ENCODE results near the gene CASQ2.

Gene CASQ2

GRCh38 chr1:115728341-115728740 lies 40.2 kb downstream of the CASQ2 start:
- DNase-seq (no peak), ATAC-seq (no peak)

DNA sequence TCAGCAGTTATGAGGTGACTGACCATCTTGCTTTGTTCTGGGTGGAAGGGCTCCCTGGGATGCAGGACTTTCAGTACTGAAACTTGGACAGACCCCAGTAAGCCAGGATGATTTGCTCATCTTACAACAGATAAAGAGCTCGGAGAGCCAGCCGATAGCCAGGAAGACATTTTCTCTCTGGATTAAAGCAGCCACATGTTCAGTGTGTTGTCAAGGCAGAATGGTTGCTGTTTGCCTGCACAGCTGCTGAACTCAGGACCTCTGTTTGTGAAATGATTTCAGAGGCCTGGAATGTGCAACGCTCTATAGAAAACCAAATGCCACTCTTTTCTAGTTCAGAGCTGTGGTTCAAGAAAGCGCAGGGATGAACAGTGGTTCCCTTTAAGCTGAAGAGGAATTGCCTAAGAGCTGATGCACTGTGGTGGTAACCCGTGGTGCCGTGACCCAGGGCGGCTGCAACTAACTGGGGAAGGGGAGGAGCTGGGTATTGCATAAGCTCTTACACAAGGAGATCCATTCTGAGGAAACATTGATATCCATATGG lies 40.7 kb downstream of the CASQ2 start:
- no peak for ATAC-seq
- DNase-seq = no peak

DNA sequence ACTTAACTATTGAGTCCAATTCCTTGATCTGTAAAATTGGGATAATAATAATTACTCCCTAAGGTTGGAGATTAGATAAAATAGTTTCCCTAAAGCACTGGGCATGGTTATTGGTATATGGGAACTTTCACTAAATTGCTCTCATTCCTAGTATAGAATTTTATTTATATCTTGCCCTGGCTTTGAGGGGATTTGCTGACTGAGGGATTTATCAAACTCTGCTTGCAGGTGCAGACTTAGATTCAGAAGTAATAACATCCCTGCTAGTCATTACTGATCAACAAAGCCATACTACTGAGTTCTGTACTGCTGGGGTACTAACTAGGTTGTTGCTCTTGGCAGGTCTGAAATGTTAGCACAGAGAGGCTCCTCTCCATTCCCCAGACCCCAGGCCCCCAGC lies 41.9 kb downstream of the CASQ2 start:
- ATAC-seq (no peak), DNase-seq (no peak)

- ATAC-seq = no peak
These were observed 42.4 kb downstream of the CASQ2 start for GRCh38 chr1:115726161-115726560.

DNA sequence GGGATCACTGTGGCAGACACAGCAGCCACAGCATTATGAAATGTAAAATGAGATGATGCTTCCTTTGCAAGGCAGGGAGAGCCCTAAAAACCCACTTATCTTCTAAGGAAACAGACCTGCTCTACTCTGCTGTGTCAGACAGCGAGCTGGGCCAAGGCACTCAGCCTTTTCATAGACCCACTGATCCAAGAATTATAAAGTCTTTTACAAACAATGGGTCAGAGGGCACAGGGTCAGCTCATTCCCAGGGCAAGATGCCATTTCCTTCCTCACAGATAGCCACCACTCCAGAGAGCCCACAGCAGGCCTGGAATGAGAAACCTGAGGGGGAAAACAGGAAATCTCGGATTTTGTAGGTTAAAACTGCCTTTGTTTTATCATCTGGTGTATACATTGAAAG lies 42.9 kb downstream of the CASQ2 start:
- DNase-seq = no peak

More at GRCh38 chr1:115726161-115726560, 42.4 kb downstream of the CASQ2 start:
- DNase-seq = no peak

GRCh38 chr1:115723756-115724155 lies 44.8 kb downstream of the CASQ2 start:
- DNase-seq = no peak
- ATAC-seq = no peak

More for the DNA sequence above, 42.9 kb downstream of the CASQ2 start:
- ATAC-seq = no peak

GRCh38 chr1:115722221-115722620 lies 46.3 kb downstream of the CASQ2 start:
- DNase-seq (no peak), ATAC-seq (no peak)

GRCh38 chr1:115719285-115719684 lies 49.2 kb downstream of the CASQ2 start:
- DNase-seq (no peak), ATAC-seq (no peak)

GRCh38 chr1:115718011-115718754 lies 50.3 kb downstream of the CASQ2 start:
- ATAC-seq (no peak), DNase-seq (no peak)

GRCh38 chr1:115717541-115717940 lies 51.0 kb downstream of the CASQ2 start:
- ATAC-seq = no peak
- peak; percentile 30 for DNase-seq

DNA sequence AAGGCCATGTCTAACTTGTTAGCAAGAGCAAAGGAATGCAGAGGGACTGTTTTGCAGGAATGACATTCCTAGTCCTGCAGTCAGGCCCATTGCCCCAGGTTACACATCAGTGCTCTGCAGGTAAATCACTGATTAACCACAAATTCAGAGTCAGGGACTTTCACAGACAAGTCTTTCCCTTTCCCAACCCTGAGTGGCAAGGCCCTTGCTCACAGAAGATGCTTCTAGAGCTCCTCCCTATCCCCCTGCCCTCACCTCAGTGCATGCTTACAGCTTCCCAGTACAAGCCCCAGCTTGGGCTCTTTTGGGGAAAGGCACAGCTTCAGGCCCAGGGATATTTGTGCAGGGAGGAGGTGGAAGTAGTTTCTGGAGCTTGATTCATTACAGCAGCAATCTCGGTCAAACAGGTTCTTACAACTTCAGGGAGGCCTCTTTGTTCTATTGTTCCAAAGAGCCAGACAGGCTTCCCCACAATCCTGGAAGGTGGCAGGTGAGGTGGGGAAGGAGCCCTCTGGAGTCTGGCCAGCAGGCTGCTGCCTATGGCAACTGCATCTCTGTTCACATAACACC lies 53.9 kb downstream of the CASQ2 start:
- no peak for ATAC-seq
- DNase-seq = no peak

DNA sequence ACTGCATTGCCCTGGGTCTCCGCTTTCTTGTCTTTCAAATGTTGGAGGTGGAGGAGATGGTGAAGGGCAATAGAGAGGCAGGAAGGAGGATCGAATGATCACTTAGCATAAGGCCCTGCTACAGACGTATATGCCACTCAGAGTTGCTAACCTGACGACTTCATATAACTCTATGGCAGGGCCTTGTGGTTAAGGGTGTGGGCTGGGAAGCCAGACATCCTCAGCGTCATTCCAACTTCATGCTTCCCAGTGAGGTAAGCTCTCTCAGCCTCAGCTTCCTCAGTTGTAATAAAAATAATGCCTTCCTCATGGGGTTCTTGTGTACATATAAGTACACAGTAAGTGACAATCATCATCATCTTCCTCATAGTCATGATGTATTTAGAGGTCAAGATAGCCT lies 54.6 kb downstream of the CASQ2 start:
- no peak for DNase-seq

DNA sequence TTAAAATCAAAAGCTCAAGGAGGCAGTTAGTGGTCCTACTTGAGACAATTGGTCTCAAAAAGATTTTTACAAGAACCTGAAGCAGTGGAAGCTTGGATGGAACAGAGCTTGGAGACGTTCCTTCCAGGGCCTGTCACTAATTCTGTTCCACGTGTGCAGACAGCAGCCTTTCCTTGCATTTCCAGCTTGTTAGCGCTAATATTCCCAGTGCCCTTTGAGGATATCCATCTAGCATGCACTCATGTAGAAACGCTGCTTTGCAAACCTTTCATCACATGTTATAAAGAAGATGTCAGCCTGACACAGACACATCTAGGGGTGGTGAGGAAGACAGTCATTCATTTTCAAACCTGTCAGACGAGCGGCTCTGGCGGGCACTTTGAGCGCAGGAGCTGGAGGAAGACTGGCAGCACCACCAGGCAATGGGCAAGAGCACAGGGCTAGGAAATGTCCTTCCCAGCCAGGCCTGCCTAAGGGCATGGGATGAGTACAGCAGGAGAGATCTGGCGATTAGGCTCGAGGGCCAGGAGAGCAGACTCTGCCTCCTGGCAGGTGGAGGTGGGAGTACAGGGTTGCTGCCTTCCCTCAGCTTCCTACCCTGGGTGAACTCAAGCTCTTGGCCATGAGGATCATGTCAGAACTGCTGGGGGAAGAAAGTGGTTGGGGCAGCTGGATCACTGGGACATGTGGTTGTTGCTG lies 55.5 kb downstream of the CASQ2 start:
- no peak for DNase-seq

More for the DNA sequence above, 54.6 kb downstream of the CASQ2 start:
- no peak for ATAC-seq

GRCh38 chr1:115710859-115711624 lies 57.5 kb downstream of the CASQ2 start:
- no peak for ATAC-seq
- no peak for DNase-seq

More for the DNA sequence above, 55.5 kb downstream of the CASQ2 start:
- peak; percentile 21 for ATAC-seq

- ATAC-seq (no peak), DNase-seq (no peak)
These were observed 61.7 kb downstream of the CASQ2 start for GRCh38 chr1:115706587-115707425.

- DNase-seq (no peak), ATAC-seq (no peak)
These were observed 62.6 kb downstream of the CASQ2 start for GRCh38 chr1:115705963-115706362.

DNA sequence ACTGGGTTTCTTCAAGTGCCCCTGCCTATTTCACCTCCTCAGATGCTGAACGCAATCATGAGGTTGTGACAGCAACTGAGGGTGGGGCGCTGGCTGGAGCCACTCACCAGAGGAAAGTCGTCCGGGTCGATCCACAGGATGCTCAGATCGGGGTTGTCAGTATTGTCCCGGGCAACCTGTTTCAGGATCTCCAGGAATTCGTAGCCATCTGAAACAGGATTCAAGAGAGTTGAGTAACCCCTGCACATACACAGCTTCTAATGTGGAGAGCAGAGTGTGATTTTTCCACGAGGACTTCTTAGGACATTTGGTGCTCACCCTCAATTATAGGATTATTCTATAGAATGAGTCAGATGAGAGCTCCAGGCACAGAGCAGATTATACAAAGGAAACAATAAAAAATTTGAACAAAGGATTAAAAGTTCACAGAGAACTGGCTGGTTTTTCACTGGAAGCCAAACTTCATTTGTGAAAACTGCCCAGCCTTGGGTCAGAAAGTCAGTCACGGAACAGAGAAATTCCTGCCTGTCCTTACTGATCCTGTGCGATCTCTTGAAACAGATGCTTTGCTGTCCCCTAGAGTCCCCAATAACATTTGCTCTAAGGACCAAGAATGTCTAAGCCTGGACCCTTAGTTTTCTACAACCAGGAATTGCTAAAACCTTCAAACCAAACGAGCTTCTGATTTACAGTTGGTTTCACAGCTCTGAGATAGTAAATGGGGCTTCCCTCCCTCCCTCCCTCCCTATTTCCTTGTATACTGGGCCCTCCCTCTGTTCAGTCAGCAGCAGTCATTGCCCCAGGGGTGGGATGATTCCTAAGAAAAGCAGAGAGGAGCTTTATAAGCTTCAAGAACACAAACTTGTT lies 63.2 kb downstream of the CASQ2 start:
- ATAC-seq = no peak

DNA sequence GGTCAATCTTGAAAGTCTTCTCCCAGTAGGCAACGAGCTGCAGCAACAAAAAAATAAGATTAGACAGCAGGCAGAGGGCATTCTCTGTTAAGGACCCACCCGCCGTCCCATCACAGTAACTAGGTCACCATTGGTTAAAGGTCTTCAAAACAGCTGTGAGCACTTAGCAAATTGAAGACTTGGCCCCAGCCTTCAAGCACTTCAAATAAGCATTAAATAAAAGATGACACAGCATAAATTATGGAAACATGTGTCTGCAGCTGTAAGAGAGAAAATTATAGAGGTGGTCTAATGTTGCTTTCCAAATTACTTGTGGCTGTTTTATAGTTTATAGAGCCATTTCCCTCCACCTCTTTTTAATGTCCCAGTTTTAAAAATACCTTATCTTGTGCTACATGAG lies 65.6 kb downstream of the CASQ2 start:
- no peak for DNase-seq
- no peak for ATAC-seq

More for the DNA sequence above, 63.2 kb downstream of the CASQ2 start:
- DNase-seq = no peak

DNA sequence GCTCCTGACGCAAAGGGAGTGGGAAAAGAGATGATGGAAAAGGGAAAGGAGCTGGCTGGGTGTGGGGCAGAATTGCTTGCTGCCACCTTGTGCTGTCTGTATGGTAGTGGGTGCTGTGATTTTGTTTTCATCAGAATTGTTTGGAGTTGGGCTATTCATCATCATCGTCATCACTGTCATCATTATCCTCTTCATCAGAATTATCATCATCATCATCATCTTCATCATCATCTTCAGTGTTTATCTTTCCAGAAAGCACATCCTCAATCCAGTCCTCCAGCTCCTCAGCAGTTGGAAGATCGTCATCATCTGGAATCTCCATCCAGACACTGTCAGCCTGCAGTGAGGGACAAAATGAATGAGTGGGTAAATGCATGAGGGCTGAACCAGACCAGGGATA lies 67.4 kb downstream of the CASQ2 start:
- no peak for ATAC-seq
- DNase-seq = no peak

GRCh38 chr1:115697619-115698018 lies 70.9 kb downstream of the CASQ2 start:
- DNase-seq = no peak
- no peak for ATAC-seq

Data from stimulated activated naive CD8-positive, alpha-beta T cell treated with anti-CD3 and anti-CD28 coated beads, Interleukin-15, Interleukin-2, amounts not matched to agents 100 U/mL and 50 U/mL, for 24 hours (primary cell).